HG03520 (cell line): ENCODE measurements around the gene GRIA4.

Experiments used
- ATAC-seq: cut with Tn5 transposase; IDR thresholded peaks from one replicate; pipeline ENCODE4 v1.9.1; 2021; ENCODE audit warnings: mild to moderate bottlenecking, moderate library complexity; ENCODE audit not compliant: unreplicated experiment

Gene GRIA4

DNA sequence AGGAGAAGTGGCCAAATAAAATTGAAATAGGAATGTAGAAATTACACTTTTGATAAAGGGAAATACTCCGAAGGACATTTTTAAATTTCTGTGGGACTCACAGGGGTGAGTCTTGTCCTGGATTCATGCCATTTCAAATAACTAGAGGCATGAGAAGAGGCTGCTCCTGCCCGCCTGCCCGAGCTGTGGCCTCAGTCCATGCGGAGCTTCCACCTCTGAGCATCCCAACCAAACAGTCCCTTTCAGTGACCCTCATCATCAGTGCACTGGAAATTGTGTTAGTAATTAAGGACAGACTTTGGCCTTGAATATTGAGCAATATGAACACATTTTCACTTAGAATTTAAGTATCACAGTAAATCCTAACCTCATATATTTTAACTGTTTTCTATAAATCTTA, 25.6 kb downstream of the GRIA4 start:
- no peak for ATAC-seq

DNA sequence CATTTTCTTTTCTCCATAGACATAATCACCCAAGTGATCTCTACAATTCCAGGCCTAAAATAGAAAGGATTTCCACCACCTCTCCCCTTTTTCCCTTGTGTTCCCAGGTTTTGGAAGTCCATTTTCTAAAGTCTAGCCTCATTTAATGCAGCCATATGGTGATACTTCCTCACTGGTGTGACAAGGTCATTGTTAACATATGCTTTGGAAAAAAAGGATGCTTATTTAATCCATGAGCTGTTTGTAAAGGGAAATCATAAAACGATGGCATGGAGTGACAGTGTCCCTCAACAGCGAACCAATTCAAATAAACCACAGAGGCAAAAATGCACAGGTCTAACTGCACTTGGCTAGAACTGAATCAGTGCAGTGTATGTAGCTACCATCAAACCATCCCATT, 26.6 kb downstream of the GRIA4 start:
- no peak for ATAC-seq

DNA sequence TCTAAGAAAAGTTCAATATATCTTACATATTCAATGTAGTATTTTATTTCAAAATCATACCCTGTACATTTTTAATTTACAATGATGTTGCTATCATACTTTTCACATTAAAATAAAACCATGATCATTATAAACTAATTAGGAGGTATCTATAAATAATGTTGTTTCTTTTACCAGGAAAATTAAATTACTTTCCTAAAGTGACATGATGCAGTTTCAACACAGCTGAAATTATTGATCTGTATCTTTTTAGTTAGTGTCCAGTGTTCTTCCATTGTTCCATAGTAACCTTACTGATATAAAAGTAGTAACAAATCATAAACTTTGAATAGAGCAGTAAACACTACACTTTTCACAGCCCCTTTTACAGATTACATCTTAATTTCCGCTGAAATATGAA, 29.7 kb downstream of the GRIA4 start:
- no peak for ATAC-seq

DNA sequence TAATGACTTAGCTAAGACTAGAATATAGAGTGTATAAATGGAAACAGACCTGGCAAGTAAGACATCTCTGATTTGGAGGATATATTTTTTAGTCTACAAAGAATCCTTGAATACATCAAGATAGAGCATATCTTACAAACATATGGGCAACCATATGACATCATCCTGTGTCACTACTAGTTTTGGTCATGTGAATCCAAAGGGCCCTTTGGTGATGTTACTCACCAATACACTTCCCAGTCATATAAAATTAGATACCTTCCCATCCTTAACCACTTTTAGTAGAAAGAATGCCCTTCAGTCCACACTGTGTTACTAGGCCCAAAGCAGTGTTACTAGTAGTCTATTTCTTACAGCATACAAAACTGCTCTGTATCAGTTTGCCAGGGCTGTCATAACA, 31.6 kb downstream of the GRIA4 start:
- ATAC-seq: no peak

DNA sequence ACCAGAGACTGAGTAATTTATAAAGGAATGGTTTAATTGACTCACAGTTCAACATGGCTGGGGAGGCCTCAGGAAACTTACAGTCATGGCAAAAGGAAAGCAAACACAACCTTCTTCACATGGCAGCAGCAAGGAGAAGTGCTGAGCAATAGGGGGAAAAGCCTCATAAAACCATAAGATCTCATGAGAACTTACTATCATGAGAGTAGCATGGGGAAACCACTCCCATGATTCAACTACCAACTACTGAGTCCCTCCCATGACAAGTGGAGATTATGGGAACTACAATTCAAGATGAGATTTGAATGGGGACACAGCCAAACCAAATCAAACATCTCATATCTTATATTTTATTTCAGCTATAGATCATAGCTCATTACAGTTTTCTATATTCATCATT, 33.0 kb downstream of the GRIA4 start:
- no peak for ATAC-seq

DNA sequence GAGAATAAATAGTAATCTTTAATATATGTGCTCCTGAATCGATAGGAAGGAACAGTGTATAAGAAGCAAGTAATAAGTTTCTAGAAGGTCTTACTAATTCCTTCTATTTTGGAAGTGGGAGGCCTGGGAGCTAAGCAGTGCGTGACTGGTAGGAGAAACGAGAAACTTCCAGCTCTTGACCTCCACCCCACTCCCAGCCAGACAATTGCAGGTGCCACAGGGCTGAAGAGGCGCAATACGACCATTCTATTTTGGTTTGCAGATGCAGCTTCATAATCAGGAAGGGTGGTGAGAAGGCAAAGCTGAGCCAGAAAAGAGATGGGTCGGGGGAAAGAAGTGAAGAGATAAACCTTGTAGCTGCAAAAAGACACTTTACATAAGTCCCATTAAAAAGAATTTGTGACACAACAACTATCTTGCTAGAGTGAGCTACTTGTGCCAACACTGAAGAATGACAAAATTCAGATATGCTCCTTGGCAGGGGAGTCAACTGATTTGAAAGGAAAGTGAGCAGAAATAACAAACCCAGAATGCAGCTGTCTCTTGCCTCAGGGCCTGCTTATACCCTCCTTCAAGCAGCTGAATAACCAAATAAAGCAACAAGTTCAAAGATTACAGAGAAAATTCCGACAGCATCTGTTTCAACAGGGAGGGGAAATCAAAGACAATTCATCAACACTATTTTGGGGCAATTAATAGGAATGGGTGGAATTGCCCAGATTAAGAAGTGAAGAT, 35.1 kb downstream of the GRIA4 start:
- ATAC-seq: no peak

DNA sequence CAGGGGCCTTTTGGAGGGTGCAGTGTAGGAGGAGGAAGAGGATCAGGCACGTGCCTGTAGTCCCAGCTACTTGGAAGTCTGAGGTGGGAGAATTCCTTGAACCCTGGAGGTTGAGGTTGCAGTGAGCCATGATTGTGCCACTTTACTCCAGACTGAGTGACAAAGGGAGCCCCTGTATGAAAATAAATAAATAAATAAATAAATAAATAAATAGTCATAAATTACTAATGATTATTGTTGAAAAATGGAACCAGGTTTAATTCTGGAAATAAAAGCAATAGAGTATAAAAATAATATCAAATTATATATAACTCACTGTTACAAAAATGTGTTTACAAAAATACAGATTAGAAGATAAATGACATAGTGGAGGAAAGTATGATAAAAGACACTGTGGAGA, 37.9 kb downstream of the GRIA4 start:
- ATAC-seq: no peak

DNA sequence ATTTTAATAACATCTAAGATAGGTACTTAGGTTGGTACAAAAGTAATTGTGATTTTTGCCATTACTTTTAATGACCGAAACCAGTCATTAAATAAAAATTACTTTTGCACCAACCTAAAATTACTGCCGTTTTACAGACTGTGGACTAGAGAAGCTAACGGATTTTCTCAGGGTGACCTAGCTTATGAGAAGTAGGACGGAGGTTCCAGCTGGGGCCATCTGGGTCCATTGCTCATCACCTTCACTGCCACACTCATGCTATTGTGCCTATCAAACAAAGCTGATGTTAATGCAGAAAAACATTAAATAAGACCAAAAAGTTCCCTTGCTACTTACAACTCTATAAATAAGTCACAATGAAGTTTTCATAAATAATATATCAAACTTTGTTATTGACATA, 38.9 kb downstream of the GRIA4 start:
- no peak for ATAC-seq

DNA sequence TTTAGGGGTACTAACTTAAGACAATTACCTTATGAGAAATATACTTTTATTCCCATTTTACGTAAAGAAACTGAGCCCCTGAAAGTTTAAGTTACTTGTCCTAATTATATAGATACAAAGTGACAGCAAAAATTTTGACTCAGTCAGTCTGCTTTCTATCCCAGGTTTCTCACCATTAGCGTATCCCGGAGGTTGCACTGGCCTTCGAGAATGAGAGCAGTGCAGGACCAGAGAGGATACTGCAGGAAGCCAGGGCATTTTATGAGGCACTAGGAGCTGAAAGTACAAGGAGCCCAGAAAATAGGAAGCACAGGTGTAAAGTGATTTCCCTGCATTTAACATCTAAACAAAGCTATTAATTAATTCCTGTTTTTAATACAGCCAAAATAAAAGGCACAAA, 55.4 kb downstream of the GRIA4 start:
- no peak for ATAC-seq

DNA sequence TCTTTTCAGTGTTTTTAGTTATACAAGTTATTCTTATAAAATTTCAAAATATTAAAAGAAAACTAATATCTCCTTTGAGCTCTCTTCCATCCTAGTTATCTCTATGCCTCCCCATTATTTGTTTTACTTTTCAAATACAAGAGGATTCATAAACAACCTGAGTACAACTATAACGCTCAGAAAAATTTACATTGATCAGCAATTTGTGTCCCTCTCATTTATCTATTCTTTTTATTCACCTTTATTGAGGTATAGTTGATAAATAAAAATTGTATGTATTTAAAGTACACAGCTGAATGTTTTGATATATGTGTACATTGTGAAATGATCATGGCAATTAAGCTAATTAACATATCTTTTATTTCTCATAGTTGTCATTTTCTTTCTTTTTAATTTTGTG, 57.6 kb downstream of the GRIA4 start:
- ATAC-seq: no peak

DNA sequence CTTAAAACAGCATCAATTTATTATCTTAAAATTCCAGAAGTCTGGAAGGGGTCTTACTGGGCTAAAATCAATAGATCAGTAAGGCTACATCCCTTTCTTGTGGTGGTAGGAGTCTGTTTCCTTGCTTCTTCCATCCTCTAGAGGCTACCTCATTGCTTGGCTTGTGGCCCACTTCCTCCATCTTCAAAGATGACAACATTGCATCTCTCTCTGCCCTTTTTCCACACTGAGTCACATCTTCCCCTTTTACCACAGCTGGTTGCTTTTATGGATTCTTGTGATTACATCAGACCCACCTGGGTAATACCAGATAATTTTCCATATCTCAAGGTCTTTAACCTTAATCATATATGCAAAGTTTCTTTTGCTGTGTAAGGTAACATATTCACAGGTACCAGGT, 60.9 kb downstream of the GRIA4 start:
- no peak for ATAC-seq

DNA sequence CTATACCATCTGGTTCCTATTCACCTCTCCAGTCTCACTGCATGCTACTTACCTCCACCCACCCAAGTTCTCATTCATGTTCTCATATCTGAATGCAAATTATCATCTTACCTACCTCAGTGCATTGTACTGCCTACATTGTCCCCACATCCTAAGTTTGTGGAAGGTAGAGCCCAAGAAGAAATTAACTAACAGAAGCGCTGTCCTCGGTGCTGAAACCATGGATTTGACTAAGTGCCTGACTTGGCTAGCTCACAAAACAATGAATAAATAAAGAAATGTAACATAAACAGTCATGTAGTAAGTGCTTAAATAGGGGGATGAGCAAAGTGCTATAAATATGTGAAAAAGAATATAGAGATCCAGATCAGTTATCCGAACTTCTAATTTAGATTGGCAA, 63.2 kb downstream of the GRIA4 start:
- ATAC-seq: no peak

DNA sequence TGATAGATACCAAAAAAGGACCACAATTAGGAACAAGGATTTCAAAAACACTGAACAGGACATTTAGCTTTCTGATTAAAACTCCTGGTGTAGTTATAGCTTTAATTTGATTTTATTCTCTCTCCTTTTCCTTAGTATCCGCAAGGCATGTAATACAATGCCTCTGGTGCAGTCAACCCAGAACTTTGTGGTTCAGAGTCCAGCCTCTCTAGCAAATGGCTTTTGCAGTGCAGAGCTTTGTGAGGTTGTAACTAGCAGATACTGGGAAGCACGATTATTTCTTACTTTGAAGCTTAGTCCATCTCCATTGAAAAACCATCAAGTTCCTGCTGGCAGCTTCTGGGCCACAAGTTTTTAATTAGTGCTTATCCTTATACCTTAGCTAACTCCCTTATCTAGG, 79.8 kb downstream of the GRIA4 start:
- no peak for ATAC-seq

DNA sequence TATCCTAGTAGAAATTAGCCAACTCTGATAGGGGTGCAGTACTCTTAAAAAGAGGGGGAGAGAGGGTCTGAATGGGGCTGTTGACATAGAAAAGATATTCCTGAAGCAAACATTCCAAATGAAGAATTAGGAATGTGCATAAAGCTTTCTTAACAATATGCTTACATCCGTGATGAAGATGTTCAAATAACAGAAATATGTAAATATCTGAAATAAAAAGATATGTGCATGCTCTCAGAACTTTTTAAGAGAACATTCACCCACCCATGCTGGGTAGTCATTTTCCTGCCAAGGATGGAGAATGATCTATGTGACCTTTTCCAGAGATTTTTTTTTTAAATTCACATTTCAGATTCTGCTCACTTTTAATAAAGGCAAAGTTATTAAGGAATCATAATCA, 80.6 kb downstream of the GRIA4 start:
- no peak for ATAC-seq

DNA sequence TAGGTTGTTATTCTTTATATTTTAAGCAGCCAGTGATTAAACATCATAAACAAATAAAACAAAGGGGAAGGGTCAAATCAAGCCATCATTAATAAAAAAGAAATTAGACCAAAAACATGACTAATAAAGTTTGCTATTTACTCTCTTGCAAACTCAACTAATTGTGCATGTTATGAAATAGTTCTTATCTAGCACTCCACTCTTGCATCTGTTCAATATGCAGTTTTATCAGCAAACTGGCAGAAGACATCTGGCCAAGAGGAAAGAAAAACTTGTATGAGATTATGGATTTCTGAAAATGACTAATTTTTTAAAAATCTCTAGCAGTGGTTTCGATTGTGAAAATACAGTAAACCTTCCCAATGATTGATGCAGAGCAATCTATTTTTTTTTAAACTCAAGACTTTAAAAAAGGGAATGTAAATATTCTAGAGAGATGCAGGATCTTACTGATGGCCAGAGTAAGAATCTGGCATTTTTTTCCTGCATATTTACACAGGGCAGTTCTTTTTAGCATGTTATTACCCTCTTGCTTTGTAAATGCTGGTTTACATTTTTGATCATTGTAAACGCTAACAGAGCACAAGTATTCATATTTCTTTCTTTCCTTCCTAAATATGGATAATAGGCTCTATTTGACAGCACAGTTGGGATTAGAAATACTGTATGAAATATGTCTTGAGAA, 83.3 kb downstream of the GRIA4 start:
- no peak for ATAC-seq

DNA sequence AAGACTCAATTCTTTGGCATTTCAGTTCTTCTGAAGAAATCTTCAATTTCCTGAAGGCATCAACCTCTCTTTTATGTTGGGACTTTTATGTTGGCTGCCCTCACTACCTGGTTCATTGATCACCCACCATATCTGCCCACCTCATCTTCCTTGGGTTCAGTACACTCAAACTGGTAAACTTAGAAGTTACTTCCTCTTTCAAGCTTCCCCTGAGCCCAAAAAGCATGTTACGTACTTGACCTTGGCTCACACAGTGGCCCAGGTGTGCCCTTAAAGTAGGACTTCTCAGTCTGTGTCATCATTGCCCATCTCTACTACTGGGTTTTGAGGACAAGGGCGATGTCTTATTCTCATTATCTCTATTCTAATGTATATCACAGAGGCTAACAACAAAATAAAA, 86.1 kb downstream of the GRIA4 start:
- ATAC-seq: no peak

DNA sequence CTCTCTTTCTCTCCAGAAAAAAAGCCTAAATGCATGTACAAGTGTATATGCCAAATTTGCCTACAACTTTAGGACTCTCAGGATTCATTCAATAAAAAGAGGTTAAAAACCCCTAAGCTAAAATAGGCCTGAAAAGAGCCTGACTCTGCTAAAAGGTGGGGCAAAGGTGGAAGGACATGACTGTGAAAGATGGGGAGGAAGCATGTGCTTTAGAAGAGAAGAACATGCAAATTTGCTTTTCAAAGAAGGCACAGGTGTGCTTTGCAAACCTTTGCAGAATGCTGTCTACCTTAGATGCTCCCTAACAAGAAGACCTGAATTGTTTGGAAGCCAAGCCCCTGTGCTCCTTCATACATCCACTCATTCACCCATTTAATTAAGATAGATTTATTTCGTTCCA, 87.4 kb downstream of the GRIA4 start:
- ATAC-seq: no peak

DNA sequence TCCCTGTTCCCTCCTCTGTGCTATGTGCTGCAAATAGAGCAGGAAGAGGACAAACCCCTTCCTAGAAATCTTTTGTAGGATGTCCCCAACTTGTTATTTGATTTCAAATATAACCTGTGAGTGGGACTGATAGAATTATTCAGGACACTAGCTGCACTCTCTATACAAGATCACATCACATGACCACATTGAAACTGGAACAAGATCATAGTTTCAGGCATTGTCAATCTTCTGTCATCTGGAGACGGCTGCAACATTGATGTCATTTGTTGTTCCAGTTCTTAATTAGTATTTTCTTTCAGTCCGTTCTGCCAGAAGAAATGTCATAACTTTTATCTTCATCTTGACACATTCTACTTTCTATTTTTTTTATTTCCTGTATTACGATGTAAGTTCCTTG, 89.3 kb downstream of the GRIA4 start:
- ATAC-seq: no peak

DNA sequence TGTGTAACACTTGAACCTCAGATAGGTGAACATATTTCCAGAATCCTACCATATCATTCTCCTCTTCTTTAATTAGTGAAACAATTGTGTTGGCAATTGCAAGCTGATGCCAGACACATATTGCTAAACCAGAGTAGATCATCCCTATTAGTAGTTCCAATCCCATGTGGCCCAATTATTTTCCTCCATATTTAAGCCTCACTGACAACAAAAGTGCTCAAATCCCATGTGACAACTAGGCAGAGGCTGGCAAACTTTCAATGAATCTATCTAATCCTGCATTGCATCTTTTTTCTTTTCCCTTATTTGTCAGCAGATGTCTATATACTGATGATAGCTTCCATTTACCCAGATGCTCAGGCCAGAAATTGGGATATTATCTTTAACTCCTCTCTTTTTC, 90.4 kb downstream of the GRIA4 start:
- no peak for ATAC-seq

DNA sequence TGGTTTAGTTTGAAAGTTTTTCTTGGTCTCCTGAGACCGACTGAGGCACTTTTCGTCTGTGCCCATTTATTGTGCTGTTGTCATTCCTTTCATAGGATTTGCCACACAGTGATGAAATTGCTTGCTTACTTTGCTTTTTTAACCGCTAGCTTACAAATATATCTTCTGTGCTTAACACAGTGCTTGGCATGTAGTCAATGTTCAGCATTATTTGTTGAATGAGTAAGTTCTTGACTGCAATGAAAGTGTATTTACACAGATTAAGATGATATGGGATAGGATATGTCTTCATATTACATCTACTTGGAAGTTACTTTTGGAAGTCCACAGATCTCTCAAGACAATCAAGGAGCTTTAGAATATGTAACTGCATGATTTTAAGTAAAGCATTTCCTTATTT, 91.2 kb downstream of the GRIA4 start:
- no peak for ATAC-seq

DNA sequence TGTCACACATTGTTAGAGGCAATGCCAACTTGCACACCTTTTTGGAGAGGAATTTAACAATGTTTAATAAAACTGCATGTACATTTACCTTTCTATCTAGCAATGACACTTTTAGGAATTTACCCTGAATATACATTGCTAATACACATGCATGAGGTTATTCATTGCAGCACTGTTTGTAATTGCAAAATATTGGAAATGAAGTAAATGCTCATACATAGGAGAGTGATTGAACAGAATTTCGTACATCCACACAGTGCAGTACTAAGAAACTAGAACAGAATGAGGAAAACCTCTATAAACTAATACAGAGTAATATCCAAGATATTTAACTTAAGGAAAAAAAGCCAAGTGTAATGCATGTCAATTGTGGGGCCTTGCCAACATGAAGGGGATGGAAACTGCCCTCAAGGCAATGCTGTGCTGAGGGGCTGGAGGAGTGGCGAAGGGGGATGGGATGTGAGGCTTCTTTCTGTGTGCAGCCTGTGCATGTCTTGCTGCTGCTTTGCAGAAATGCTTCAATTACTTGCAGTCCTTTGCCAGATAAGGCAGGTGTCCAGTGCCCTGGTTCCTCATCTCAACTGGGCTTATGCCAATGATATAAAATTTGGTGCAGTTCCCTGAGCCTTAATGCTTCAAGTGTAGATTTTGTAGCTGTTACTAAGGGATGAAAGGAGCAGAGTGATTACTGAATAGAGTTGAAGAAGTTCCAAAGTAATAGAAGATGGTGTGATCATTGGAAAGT, 96.1 kb downstream of the GRIA4 start:
- ATAC-seq: no peak

DNA sequence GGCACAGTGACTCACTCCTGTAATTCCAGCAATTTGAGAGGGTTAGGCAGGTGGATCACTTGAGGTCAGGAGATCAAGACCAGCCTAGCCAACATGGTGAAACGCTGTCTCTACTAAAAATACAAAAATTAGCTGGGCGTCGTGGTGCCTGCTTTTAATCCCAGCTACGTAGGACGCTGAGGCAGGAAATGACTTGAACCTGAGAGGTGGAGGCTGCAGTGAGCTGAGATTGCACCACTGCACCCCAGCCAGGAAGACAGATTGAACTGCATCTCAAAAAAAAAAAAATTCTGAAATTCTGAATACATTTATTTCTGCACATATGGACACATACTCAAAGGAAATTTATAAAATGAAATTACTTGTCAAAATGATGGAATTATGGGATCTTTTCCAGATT, 103.2 kb downstream of the GRIA4 start:
- ATAC-seq: no peak
